ENCODE results near the gene PRKCE. TPM values are rescaled to one million over a fixed set of nuclear protein-coding genes. Genes with fewer than 3 reads are reported as not detected.

Gene PRKCE
- total RNA-seq, 1 donor from 2014 or later: 18.4 TPM

- peaks cover 3% of the 10 kb centered on the region for H3K4me1 Mint-ChIP-seq
Observed at GRCh38 chr2:46127176-46127575, 475.7 kb downstream of the PRKCE start.

GRCh38 chr2:46130511-46130910 lies 479.0 kb downstream of the PRKCE start:
- H3K36me3 Mint-ChIP-seq: peaks cover 7% of the 10 kb centered on the region
- no peak overlapping the region for H3K4me3 Mint-ChIP-seq
- no peaks in the 10 kb centered on the region for H3K27me3 Mint-ChIP-seq (ENCODE audit: low read depth)
- TF ChIP-seq CTCF (IDR thresholded peaks at IDR 0.05; ENCODE audit: unreplicated experiment): no peak
- no peak for DNase-seq (ENCODE audit: low spot score in 2 of 2, unreplicated experiment in 2 of 2)
- H3K4me1 Mint-ChIP-seq: peaks cover 18% of the 10 kb centered on the region
- peaks cover 5% of the 10 kb centered on the region for H3K9me3 Mint-ChIP-seq
- H3K27ac Mint-ChIP-seq: no peak overlapping the region

More at GRCh38 chr2:46127176-46127575, 475.7 kb downstream of the PRKCE start:
- Mint-ChIP-seq H3K36me3 (peaks cover 4% of the 10 kb centered on the region), H3K27me3 (ENCODE audit: low read depth) (no peaks in the 10 kb centered on the region), H3K27ac (no peak overlapping the region), H3K4me3 (no peak overlapping the region), H3K9me3 (peaks cover 1% of the 10 kb centered on the region)
- no peak for DNase-seq (ENCODE audit: low spot score in 2 of 2, unreplicated experiment in 2 of 2)
- TF ChIP-seq CTCF (IDR thresholded peaks at IDR 0.05; ENCODE audit: unreplicated experiment): no peak

GRCh38 chr2:46132996-46133395 lies 481.5 kb downstream of the PRKCE start:
- Mint-ChIP-seq H3K27me3 (ENCODE audit: low read depth) (no peaks in the 10 kb centered on the region), H3K9me3 (peaks cover 5% of the 10 kb centered on the region), H3K27ac (no peak overlapping the region), H3K4me3 (no peak overlapping the region), H3K4me1 (peaks cover 31% of the 10 kb centered on the region), H3K36me3 (peaks cover 7% of the 10 kb centered on the region)
- no peak for TF ChIP-seq CTCF (IDR thresholded peaks at IDR 0.05; ENCODE audit: unreplicated experiment)
- no peak for DNase-seq (ENCODE audit: low spot score in 2 of 2, unreplicated experiment in 2 of 2)

- no peak for TF ChIP-seq CTCF (IDR thresholded peaks at IDR 0.05; ENCODE audit: unreplicated experiment)
- no peaks in the 10 kb centered on the region for H3K27me3 Mint-ChIP-seq (ENCODE audit: low read depth)
- no peak for DNase-seq (ENCODE audit: low spot score in 2 of 2, unreplicated experiment in 2 of 2)
- H3K4me3 Mint-ChIP-seq: no peak overlapping the region
- H3K4me1 Mint-ChIP-seq: peaks cover 31% of the 10 kb centered on the region
- peaks cover 5% of the 10 kb centered on the region for H3K9me3 Mint-ChIP-seq
- H3K36me3 Mint-ChIP-seq: peaks cover 7% of the 10 kb centered on the region
- peak overlapping the region; percentile 70 for H3K27ac Mint-ChIP-seq
Observed at GRCh38 chr2:46134531-46135227, 483.2 kb downstream of the PRKCE start.

- Mint-ChIP-seq H3K27ac (peak overlapping the region; percentile 91), H3K27me3 (ENCODE audit: low read depth) (no peaks in the 10 kb centered on the region), H3K4me3 (no peak overlapping the region), H3K4me1 (peaks cover 31% of the 10 kb centered on the region), H3K9me3 (peaks cover 11% of the 10 kb centered on the region), H3K36me3 (peaks cover 7% of the 10 kb centered on the region)
- DNase-seq (ENCODE audit: low spot score in 2 of 2, unreplicated experiment in 2 of 2): no peak
- no peak for TF ChIP-seq CTCF (IDR thresholded peaks at IDR 0.05; ENCODE audit: unreplicated experiment)
Observed at GRCh38 chr2:46135228-46135855, 483.9 kb downstream of the PRKCE start.

Data from mesothelial cell of epicardium (in vitro differentiated cells).